ENCODE results near the gene CADM2. TPM values are rescaled to one million over a fixed set of nuclear protein-coding genes. Genes with fewer than 3 reads are reported as not detected.

Gene CADM2
- total and polyA plus RNA-seq, 2 experiments from 2014 or later: 13.3 to 47.5 TPM

DNA sequence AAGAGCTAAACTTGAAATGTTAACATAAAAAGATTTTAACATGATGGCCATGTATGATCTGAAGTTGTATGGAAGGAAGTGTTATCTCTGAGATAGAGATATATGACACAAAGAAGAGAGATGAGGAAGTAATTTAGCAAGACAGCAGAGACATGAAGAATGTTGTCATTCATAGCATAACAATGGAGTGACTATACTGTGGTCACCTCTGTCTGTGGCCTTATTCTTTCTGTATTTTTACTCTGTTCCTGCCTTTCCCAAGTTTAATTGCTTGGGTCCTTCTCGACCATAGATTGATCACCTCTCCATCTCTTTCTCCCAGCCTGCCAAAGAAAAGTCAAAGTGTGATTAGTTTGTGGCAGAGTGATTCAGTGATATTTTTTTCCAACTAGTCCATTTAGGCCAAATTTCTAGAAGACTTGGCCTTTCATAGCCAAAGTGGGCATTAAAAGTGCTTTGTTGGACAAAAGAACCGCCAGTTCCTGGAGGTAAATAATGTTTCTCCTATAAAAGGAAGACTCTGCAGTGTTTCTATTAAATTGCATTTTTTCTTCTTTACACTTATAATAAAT is 711.9 kb downstream of the CADM2 start:
- no peaks in the 10 kb centered on the region for H3K79me2 ChIP-seq (replicated peaks; ENCODE audit: insufficient read depth)
- ATAC-seq (no peak), DNase-seq (ENCODE audit: low spot score) (no peak)
- Mint-ChIP-seq H3K4me1 (peaks cover 13% of the 10 kb centered on the region), H3K36me3 (ENCODE audit: low read depth) (peaks cover 8% of the 10 kb centered on the region; the same call in 2 of the 3 replicates), H3K27ac (no peak overlapping the region), H3K27me3 (ENCODE audit: insufficient read depth, low read depth, poor library complexity) (no peaks in the 10 kb centered on the region), H3K4me3 (no peak overlapping the region), H3K9me3 (peaks cover 5% of the 10 kb centered on the region; the same call in 2 of the 3 replicates)
- TF ChIP-seq EZH2phosphoT487 (IDR thresholded peaks at IDR 0.05; ENCODE audit: unreplicated experiment) (no peak), JUNB (IDR thresholded peaks at IDR 0.05; ENCODE audit: unreplicated experiment) (no peak), ZNF114 (CRISPR knock-in tag; IDR thresholded peaks at IDR 0.05) (no peak), ZNF331 (CRISPR knock-in tag; IDR thresholded peaks at IDR 0.05; ENCODE audit: low read depth) (no peak), EZH2 (IDR thresholded peaks at IDR 0.05; ENCODE audit: low read depth, unreplicated experiment) (no peak), POLR2AphosphoS5 (IDR thresholded peaks at IDR 0.05; ENCODE audit: low read depth) (no peak), STAT1 (IDR thresholded peaks at IDR 0.05; ENCODE audit: unreplicated experiment) (no peak), CREB1 (CRISPR knock-in tag; IDR thresholded peaks at IDR 0.05; ENCODE audit: low read depth) (no peak), NANOG (IDR thresholded peaks at IDR 0.05; ENCODE audit: borderline replicate concordance) (no peak)
- TF ChIP-seq, protein P1, sequence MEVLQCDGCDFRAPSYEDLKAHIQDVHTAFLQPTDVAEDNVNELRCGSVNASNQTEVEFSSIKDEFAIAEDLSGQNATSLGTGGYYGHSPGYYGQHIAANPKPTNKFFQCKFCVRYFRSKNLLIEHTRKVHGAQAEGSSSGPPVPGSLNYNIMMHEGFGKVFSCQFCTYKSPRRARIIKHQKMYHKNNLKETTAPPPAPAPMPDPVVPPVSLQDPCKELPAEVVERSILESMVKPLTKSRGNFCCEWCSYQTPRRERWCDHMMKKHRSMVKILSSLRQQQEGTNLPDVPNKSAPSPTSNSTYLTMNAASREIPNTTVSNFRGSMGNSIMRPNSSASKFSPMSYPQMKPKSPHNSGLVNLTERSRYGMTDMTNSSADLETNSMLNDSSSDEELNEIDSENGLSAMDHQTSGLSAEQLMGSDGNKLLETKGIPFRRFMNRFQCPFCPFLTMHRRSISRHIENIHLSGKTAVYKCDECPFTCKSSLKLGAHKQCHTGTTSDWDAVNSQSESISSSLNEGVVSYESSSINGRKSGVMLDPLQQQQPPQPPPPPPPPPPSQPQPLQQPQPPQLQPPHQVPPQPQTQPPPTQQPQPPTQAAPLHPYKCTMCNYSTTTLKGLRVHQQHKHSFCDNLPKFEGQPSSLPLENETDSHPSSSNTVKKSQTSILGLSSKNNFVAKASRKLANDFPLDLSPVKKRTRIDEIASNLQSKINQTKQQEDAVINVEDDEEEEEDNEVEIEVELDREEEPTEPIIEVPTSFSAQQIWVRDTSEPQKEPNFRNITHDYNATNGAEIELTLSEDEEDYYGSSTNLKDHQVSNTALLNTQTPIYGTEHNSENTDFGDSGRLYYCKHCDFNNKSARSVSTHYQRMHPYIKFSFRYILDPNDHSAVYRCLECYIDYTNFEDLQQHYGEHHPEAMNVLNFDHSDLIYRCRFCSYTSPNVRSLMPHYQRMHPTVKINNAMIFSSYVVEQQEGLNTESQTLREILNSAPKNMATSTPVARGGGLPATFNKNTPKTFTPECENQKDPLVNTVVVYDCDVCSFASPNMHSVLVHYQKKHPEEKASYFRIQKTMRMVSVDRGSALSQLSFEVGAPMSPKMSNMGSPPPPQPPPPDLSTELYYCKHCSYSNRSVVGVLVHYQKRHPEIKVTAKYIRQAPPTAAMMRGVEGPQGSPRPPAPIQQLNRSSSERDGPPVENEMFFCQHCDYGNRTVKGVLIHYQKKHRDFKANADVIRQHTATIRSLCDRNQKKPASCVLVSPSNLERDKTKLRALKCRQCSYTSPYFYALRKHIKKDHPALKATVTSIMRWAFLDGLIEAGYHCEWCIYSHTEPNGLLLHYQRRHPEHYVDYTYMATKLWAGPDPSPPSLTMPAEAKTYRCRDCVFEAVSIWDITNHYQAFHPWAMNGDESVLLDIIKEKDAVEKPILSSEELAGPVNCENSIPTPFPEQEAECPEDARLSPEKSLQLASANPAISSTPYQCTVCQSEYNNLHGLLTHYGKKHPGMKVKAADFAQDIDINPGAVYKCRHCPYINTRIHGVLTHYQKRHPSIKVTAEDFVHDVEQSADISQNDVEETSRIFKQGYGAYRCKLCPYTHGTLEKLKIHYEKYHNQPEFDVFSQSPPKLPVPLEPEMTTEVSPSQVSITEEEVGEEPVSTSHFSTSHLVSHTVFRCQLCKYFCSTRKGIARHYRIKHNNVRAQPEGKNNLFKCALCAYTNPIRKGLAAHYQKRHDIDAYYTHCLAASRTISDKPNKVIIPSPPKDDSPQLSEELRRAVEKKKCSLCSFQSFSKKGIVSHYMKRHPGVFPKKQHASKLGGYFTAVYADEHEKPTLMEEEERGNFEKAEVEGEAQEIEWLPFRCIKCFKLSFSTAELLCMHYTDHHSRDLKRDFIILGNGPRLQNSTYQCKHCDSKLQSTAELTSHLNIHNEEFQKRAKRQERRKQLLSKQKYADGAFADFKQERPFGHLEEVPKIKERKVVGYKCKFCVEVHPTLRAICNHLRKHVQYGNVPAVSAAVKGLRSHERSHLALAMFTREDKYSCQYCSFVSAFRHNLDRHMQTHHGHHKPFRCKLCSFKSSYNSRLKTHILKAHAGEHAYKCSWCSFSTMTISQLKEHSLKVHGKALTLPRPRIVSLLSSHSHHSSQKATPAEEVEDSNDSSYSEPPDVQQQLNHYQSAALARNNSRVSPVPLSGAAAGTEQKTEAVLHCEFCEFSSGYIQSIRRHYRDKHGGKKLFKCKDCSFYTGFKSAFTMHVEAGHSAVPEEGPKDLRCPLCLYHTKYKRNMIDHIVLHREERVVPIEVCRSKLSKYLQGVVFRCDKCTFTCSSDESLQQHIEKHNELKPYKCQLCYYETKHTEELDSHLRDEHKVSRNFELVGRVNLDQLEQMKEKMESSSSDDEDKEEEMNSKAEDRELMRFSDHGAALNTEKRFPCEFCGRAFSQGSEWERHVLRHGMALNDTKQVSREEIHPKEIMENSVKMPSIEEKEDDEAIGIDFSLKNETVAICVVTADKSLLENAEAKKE (CRISPR knock-in tag; IDR thresholded peaks at IDR 0.05): no peak
- TF ChIP-seq, protein P2, sequence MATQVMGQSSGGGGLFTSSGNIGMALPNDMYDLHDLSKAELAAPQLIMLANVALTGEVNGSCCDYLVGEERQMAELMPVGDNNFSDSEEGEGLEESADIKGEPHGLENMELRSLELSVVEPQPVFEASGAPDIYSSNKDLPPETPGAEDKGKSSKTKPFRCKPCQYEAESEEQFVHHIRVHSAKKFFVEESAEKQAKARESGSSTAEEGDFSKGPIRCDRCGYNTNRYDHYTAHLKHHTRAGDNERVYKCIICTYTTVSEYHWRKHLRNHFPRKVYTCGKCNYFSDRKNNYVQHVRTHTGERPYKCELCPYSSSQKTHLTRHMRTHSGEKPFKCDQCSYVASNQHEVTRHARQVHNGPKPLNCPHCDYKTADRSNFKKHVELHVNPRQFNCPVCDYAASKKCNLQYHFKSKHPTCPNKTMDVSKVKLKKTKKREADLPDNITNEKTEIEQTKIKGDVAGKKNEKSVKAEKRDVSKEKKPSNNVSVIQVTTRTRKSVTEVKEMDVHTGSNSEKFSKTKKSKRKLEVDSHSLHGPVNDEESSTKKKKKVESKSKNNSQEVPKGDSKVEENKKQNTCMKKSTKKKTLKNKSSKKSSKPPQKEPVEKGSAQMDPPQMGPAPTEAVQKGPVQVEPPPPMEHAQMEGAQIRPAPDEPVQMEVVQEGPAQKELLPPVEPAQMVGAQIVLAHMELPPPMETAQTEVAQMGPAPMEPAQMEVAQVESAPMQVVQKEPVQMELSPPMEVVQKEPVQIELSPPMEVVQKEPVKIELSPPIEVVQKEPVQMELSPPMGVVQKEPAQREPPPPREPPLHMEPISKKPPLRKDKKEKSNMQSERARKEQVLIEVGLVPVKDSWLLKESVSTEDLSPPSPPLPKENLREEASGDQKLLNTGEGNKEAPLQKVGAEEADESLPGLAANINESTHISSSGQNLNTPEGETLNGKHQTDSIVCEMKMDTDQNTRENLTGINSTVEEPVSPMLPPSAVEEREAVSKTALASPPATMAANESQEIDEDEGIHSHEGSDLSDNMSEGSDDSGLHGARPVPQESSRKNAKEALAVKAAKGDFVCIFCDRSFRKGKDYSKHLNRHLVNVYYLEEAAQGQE (IDR thresholded peaks at IDR 0.05; ENCODE audit: unreplicated experiment): no peak
- TF ChIP-seq, protein P3, sequence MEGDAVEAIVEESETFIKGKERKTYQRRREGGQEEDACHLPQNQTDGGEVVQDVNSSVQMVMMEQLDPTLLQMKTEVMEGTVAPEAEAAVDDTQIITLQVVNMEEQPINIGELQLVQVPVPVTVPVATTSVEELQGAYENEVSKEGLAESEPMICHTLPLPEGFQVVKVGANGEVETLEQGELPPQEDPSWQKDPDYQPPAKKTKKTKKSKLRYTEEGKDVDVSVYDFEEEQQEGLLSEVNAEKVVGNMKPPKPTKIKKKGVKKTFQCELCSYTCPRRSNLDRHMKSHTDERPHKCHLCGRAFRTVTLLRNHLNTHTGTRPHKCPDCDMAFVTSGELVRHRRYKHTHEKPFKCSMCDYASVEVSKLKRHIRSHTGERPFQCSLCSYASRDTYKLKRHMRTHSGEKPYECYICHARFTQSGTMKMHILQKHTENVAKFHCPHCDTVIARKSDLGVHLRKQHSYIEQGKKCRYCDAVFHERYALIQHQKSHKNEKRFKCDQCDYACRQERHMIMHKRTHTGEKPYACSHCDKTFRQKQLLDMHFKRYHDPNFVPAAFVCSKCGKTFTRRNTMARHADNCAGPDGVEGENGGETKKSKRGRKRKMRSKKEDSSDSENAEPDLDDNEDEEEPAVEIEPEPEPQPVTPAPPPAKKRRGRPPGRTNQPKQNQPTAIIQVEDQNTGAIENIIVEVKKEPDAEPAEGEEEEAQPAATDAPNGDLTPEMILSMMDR (conservative IDR thresholded peaks at IDR 0.05; ENCODE audit: low read depth in 2 of 2): no peak
- TF ChIP-seq, protein P4, sequence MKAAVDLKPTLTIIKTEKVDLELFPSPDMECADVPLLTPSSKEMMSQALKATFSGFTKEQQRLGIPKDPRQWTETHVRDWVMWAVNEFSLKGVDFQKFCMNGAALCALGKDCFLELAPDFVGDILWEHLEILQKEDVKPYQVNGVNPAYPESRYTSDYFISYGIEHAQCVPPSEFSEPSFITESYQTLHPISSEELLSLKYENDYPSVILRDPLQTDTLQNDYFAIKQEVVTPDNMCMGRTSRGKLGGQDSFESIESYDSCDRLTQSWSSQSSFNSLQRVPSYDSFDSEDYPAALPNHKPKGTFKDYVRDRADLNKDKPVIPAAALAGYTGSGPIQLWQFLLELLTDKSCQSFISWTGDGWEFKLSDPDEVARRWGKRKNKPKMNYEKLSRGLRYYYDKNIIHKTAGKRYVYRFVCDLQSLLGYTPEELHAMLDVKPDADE (IDR thresholded peaks at IDR 0.05): no peak
- H3K4me3 ChIP-seq: no peak overlapping the region
- no peaks in the 10 kb centered on the region for H3K27me3 ChIP-seq (ENCODE audit: insufficient read depth)
- no peak overlapping the region for H3K4me2 ChIP-seq
- H2AFZ ChIP-seq: no peak overlapping the region
- H3F3A ChIP-seq (replicated peaks; ENCODE audit: low read depth): no peaks in the 10 kb centered on the region
- H3K9me2 ChIP-seq (ENCODE audit: insufficient read depth): no peaks in the 10 kb centered on the region
- H3K4me1 ChIP-seq (ENCODE audit: insufficient read depth): 0 out of 2 replicates have a peak, but pooled peaks cover 2% of the 10 kb centered on the region
- no peaks in the 10 kb centered on the region for H4K20me1 ChIP-seq (replicated peaks; ENCODE audit: insufficient read depth)
- H3K36me3 ChIP-seq (ENCODE audit: insufficient read depth): no peaks in the 10 kb centered on the region
- no peak overlapping the region for H3K27ac ChIP-seq (ENCODE audit: low read depth)
